GM04504 (cell line): ENCODE results near the gene CBX5.

Experiments used
- DNase-seq: peaks from one replicate; pipeline ENCODE4 v3.0.0-alpha.2; 2012; ENCODE audit warnings: low read depth

Gene CBX5

GRCh38 chr12:54225666-54226065, 54.3 kb downstream of the CBX5 start:
- DNase-seq, result no peak

DNA sequence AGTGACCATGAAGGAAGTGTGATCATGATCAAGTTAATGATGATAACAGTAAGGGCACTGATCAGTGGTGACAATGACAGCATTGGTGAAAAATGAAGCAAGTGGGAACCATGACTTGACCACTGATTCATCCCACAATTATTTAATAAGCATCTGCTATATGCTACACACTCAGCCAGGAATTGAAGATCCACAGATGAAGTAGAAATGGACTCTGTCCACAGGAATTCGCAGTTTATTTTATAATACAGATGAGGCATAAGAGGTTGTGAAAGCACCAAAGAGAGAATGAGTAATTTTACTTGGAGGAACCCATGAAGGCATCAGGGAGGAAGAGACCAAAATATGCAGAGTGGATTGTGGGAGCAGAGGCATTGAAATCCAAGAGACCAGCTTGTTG, 57.3 kb downstream of the CBX5 start:
- peak; percentile 92 for DNase-seq

- DNase-seq, result no peak
Observed at GRCh38 chr12:54221402-54221984, 58.4 kb downstream of the CBX5 start.

DNA sequence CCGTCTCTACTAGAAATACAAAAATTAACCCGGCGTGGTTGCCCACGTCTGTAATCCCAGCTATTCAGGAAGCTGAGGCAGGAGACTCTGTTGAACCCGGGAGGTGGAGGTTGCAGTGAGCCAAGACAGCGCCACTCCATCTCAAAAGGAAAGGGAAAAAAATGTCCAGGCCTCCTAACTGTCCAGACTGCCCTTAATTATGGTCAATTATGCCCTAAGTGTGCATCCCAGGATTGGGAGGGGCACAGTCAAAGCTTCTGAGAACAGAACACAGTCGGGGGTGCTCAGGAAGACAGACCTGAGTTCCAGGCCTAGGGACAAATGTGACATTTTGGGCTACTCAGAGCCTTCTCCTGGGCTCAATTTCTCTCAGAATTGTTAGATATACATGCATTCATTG, 59.4 kb downstream of the CBX5 start:
- no peak for DNase-seq

GRCh38 chr12:54220092-54220557, 59.8 kb downstream of the CBX5 start:
- peak; percentile 56 for DNase-seq

DNA sequence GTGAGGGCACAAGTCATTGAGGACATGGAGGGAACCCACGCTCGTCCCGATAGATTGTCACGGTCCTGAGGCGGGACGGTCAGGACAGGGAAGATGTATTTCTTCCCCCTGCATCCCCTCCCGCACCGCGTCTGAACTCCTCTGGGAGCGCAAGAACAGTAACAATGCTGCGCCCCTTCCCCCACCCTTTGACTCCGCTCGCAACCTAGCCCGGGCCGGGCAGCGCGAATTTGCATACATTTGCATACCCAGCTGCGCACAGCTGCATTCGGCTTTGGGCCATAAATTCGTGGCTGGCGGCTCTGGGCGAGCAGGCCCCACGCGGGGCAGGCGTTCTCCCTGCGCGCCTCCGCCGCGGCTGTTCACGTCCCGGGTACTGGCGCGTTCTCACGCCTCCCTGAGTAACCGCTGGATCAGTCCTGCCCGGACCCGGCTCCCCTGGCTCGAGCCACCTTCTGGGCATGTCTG, 62.1 kb downstream of the CBX5 start:
- DNase-seq, result no peak

- DNase-seq, result peak; percentile 59
Observed at GRCh38 chr12:54216797-54217661, 62.9 kb downstream of the CBX5 start.

DNA sequence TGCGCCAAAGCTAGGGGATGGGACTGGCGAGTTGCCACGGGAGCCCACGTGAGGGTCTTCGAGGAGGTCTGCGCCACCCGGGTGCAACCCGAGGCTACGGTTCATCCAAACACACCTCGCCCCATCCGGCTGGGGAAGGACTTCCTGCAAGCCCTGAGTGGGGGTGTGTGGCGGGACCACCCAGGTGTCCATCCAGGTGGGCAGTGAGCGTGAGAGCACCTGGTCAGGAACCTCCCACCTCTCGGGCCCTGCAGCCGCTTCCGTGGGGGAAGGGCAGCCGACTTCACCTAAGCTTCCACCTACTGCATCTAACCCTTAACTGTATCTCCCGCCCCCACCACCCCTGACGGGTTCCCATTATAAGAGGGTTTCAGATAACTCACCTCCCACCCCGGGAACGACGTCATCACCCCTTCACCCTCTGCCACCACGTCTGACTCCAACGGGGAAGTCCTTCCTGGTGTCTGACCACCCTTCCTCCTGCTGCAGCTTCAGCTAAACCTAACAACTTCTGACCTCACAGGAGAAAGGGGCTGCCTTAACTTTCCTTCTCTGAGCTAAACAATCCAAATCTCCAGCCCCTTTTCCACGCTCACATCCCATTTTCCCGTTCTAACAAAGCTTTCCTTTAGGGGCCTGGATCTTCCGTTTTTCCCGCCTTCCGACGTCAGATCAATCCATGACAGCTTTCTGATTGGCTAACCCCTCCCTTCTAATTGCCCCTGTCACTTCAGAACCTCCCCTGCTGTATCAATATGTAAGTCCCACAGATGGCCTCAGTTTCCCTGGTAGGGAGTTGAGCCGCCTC, 63.7 kb downstream of the CBX5 start:
- no peak for DNase-seq

DNA sequence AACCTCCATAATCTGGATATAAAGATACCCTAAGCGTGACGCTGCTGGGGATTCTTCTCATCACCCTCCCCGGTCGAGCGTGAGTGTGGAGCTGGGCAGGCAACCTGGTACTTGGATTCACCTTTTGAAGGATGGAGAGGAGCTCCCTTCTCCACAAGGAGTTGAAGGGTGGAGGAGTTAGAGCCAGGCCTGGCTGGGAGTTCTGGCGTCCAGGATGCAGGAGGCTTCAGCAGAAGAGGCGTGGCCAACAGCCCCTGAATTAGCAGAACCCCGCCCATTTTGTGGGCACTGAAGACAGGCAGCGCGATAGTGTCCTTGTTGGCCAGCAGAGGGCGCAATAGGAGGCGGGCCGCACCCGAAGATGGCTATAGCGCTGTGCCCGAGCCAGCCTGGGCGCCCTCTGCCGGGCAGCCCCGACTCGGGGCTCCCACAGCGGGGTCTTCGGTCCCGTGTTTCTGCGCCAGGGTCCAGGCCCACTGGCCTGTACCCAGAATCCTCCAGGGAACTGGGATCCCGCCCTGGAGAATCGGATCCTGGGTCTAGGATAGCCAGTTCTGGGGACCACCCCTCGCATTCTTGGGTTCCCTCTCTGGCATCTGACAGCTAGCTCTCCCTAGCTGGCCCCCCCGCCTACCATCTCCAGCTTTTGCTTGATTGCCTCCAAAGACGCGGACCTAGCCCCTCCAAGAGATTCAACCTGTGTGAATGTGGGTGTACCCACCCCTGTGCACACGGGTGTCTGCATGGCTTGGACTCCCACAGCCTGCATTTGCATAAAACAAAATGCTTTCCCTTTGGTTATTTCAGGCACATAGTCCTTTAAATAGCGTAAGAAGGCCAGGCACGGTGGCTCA, 65.1 kb downstream of the CBX5 start:
- peak; percentile 74 for DNase-seq

GRCh38 chr12:54213079-54213478, 66.8 kb downstream of the CBX5 start:
- DNase-seq, result no peak

- no peak for DNase-seq
Observed at GRCh38 chr12:54211920-54212319, 68.0 kb downstream of the CBX5 start.

DNA sequence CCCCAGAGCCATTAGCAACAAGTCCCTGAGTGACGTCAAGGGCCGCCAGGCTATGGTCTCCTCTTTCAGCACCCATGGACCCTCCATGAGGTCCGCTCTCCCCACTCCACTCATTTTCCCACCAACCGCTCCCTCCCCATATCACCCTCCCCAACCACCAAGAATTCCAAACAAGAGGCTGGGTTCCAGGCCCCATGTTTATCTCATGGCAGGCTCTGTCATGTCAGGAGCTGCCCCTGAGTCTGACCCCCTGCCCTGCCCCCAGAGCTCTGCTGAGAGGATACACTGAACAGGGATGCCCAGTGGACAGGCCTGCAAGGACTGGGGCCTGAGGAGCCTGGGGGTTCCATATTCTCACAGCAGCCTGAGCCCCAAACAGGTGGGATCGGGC, 69.5 kb downstream of the CBX5 start:
- DNase-seq, result no peak

GRCh38 chr12:54208591-54208990, 71.3 kb downstream of the CBX5 start:
- no peak for DNase-seq

DNA sequence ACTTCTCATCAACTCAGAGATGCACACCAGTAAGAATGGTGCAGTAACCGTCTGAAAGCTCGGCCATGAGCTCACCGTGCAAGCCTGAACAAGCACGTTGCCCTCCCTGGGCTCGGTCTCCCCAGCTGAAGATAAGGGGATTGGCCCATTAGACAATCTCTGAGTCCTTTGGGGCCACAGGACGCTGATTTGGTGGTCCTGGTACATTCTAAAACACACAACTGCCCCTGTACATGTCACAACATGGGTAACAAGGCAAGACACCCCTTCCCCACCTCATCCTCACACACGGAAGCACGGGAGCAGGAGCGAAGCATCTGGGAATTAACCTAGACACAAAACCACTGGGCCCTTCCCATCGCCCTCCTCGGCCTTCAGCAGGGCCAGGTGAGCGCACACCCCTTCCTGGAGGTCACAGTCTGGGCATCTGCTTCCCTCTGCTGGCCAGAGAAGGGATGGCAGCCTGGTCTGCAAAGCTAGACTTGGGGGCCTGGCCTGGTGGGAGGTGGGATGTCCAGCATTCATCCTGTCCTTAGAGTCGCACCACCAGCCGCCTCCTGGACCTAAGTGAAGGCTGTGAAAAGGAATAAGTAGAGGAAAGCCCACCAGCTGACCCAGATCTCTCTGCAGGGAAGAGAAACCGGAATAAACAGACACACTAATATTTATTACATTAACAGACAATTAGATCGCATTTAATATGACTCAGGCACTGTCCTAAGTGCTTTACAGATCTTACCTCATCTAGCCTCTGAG, 72.2 kb downstream of the CBX5 start:
- no peak for DNase-seq

GRCh38 chr12:54206791-54207190, 73.1 kb downstream of the CBX5 start:
- DNase-seq, result no peak

DNA sequence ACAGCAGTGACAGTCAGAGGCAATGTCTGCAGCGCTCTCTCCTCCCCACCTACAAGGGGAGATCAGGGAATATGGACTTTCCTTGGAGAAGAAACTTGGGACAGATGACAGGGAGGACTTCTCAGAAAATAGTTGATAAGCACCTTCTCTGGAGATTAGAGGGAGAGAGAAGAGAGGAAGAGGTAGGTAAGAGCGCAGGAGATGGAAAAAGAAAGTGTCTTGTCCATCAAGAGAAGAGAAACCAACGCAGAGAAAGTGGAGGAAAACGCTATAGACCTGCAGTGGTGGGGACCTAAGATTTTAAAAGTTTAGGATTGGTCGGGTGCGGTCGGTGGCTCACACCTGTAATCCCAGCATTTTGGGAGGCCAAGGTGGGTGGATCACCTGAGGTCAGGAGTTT, 75.6 kb downstream of the CBX5 start:
- no peak for DNase-seq

GRCh38 chr12:54201001-54201794, 78.7 kb downstream of the CBX5 start:
- peak; percentile 62 for DNase-seq

GRCh38 chr12:54200412-54200811, 79.5 kb downstream of the CBX5 start:
- DNase-seq, result no peak

DNA sequence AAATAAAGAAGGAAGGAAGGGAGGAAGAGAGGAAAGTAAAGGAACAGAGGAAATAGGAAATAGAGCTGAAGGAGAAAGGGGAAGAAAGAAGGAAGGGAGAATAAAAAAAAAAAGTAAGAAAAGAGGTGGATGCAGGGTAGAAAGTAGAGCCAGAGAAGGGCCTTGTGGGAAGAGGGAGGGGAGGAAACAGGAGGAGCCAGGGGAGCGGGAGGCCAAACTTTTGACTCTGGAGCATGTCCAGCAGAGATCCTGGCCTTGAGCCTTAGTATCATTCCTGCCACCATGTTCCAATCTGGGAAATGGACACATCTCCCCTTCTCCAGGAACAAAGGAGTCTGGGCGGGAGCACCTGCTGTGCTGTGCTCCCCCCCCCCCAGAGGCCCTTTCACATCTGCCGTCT, 80.0 kb downstream of the CBX5 start:
- no peak for DNase-seq

DNA sequence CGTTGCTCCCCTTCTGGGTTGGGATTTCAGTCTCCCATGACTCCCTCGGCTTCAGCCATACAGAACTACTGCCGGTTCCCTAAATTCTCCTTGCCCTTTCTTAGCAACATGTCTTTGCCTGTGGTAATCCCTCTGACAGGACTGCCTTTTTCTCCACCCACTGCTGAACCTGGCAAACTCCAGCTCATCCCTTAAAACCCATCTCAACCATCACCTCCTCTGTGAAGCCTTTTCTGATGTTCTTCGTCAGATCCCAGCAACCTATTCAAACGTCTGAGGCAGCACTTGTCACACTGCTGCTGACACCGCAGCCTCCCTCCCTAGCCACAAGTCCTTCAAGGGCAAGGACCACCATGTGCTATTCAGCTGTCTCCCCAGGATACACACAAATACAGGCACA, 80.9 kb downstream of the CBX5 start:
- no peak for DNase-seq
